Endothelial cell of umbilical vein (primary cell): ENCODE measurements around the gene TIMM8A. TPM values are rescaled to one million over a fixed set of nuclear protein-coding genes. Genes with fewer than 3 reads are reported as not detected.

Experiments
- BruUV-seq: library from RNA; stranded (reverse); fragments of 400-500 nt; replicated peaks from 2 replicates; lab custom pipeline; 2021; lab: Mats Ljungman, UMichigan
- CTCF ChIA-PET: fragments of 300-600, 350-600 bp; sonication (Branson Sonifier 250); formaldehyde crosslinking; loops from one replicate; lab custom pipeline; 2021; ENCODE audit warnings: antibody characterized with exemption, inconsistent platforms; lab: Charles Lee
- POLR2A ChIA-PET: fragments of 300-600, 350-600 bp; sonication (Branson Sonifier 250); formaldehyde crosslinking; loops from one replicate; lab custom pipeline; 2021; ENCODE audit warnings: antibody characterized with exemption, inconsistent platforms; lab: Charles Lee
- DNase-seq: peaks from one replicate; pipeline ENCODE4 v3.0.0-alpha.2; 2011; ENCODE audit warnings: low read depth, low spot score
- FAIRE-seq: peaks from 2 replicates; lab custom pipeline; 2011; peaks lifted over from hg19 to GRCh38; lab: Jason Lieb, UNC
- H2AFZ ChIP-seq: 2 replicates; pipeline ENCODE4 v1.6.0; 2012; ENCODE audit warnings: low read depth, low read length, control low read depth, inconsistent platforms
- H3K27ac ChIP-seq: 2 replicates; pipeline ENCODE4 v1.5.1; 2011; ENCODE audit warnings: low read depth, mild to moderate bottlenecking, control low read depth, low read length, moderate library complexity; ENCODE audit not compliant: insufficient read depth
- H3K27me3 ChIP-seq, 2 experiments: 2 replicates each; pipeline versions ENCODE4 v1.6.0 to v1.6.1; 2011; ENCODE audit warnings: low read length in 2 of 2, mixed read lengths in 1 of 2; ENCODE audit not compliant: control insufficient read depth in 2 of 2, insufficient read depth in 2 of 2
- H3K36me3 ChIP-seq, 2 experiments: 2 replicates in 1 of 2; 3 replicates in 1 of 2; pipeline ENCODE4 v1.5.1; 2011; ENCODE audit warnings: low read length in 2 of 2, mild to moderate bottlenecking in 1 of 2, moderate library complexity in 1 of 2; ENCODE audit not compliant: control insufficient read depth in 2 of 2, insufficient read depth in 2 of 2; ENCODE audit errors: extremely low read depth in 1 of 2
- H3K4me1 ChIP-seq: 3 replicates; pipeline ENCODE4 v1.5.1; 2011; ENCODE audit warnings: mild to moderate bottlenecking, low read length; ENCODE audit not compliant: control insufficient read depth, insufficient read depth; ENCODE audit errors: extremely low read depth
- H3K4me2 ChIP-seq: 2 replicates; pipeline ENCODE4 v1.6.1; 2011; ENCODE audit warnings: low read length, control low read depth, mixed read lengths; ENCODE audit not compliant: insufficient read depth
- H3K4me3 ChIP-seq, 3 experiments: fragments of 200-600 bp in 1 of 3; sonication (generic), shearing (Covaris generic) in 1 of 3; replicated peaks in 1 of 3; 2 replicates each; pipeline ENCODE4 v1.5.1; 2011 to 2016; ENCODE audit warnings: control low read depth in 3 of 3, low read length in 3 of 3, mild to moderate bottlenecking in 2 of 3, inconsistent platforms in 1 of 3, low read depth in 1 of 3, moderate library complexity in 1 of 3; ENCODE audit not compliant: insufficient read depth in 1 of 3
- H3K79me2 ChIP-seq: 2 replicates; pipeline ENCODE4 v1.6.0; 2012; ENCODE audit warnings: low read length, inconsistent platforms; ENCODE audit not compliant: control insufficient read depth, insufficient read depth
- H3K9ac ChIP-seq: replicated peaks from 2 replicates; pipeline ENCODE3; 2011; ENCODE audit warnings: low read length, control low read depth; ENCODE audit not compliant: insufficient read depth; ENCODE audit errors: extremely low read depth
- H3K9me1 ChIP-seq: replicated peaks from 3 replicates; pipeline ENCODE4 v1.6.0; 2011; ENCODE audit warnings: mild to moderate bottlenecking, low read length; ENCODE audit not compliant: control insufficient read depth, insufficient read depth; ENCODE audit errors: extremely low read depth
- H3K9me3 ChIP-seq: replicated peaks from 2 replicates; pipeline ENCODE4 v1.5.1; 2012; ENCODE audit warnings: low read length, inconsistent platforms; ENCODE audit not compliant: control insufficient read depth, insufficient read depth
- H4K20me1 ChIP-seq: replicated peaks from 2 replicates; pipeline ENCODE3; 2011; ENCODE audit warnings: mild to moderate bottlenecking, low read length; ENCODE audit not compliant: control insufficient read depth, insufficient read depth; ENCODE audit errors: extremely low read depth
- CTCF ChIP-seq, 2 donors: IDR thresholded peaks; 1 replicate in 1 of 2; 2 replicates in 1 of 2; pipeline ENCODE4 v1.5.1; 2011; ENCODE audit warnings: low read length in 2 of 2, mild to moderate bottlenecking in 2 of 2, moderate library complexity in 2 of 2, control low read depth in 1 of 2, inconsistent platforms in 1 of 2, low read depth in 1 of 2; ENCODE audit not compliant: insufficient read depth in 1 of 2; ENCODE audit errors: extremely low read depth in 1 of 2
- FOS ChIP-seq: IDR thresholded peaks from 2 replicates; pipeline ENCODE4 v1.6.1; 2011; ENCODE audit warnings: mild to moderate bottlenecking, low read length, moderate library complexity, borderline replicate concordance; ENCODE audit not compliant: insufficient read depth
- GATA2 ChIP-seq: IDR thresholded peaks from 2 replicates; pipeline ENCODE4 v1.7.0; 2011; ENCODE audit warnings: low read depth, mild to moderate bottlenecking, moderate library complexity, mixed read lengths, low read length; ENCODE audit not compliant: insufficient read length, insufficient read depth
- JUN ChIP-seq: IDR thresholded peaks from 2 replicates; pipeline ENCODE4 v1.6.1; 2011; ENCODE audit warnings: borderline replicate concordance, low read depth; ENCODE audit not compliant: insufficient read length, insufficient read depth
- MAX ChIP-seq: IDR thresholded peaks from 2 replicates; pipeline ENCODE4 v1.6.1; 2011; ENCODE audit not compliant: insufficient read depth, insufficient read length
- MYC ChIP-seq: IDR thresholded peaks from one replicate; pipeline ENCODE4 v1.6.1; 2011; ENCODE audit warnings: mild to moderate bottlenecking, low read depth, low read length
- POLR2A ChIP-seq: IDR thresholded peaks from 2 replicates; pipeline ENCODE4 v1.6.1; 2012; ENCODE audit warnings: low read depth, mild to moderate bottlenecking, control low read depth, low read length
- POLR2AphosphoS5 ChIP-seq: IDR thresholded peaks from 2 replicates; pipeline ENCODE4 v1.6.1; 2012; ENCODE audit warnings: low read depth, mild to moderate bottlenecking, control low read depth, low read length, moderate library complexity; ENCODE audit not compliant: insufficient read depth
- dilution Hi-C: fragments of 300-500 bp; cut with MboI; formaldehyde crosslinking; loops from one replicate; pipeline ENCODE4 v1.15.0; 2019; ENCODE audit warnings: low sequenced_read_pairs; ENCODE audit not compliant: extremely low pct_ligation_motif_present
- intact Hi-C: fragments of 100-400 bp; cut with micrococcal nuclease; formaldehyde crosslinking; loops from one replicate; pipeline ENCODE4 v1.10.0; 2022
- polyA plus RNA-seq, 4 experiments: library from polyadenylated mRNA; depleted of rRNA in 3 of 4; stranded (reverse) in 3 of 4; unstranded in 1 of 4; fragments of >200 nt; gene quantifications; 2 replicates each; pipeline versions ENCODE4 v1.2.1 to v1.2.3, GENCODE V29; 2011 to 2012; ENCODE audit warnings: missing spikeins in 1 of 4
- total RNA-seq: library from RNA; stranded (reverse); gene quantifications from 2 replicates; pipeline ENCODE4 v1.2.3, GENCODE V29; 2021

Gene TIMM8A
- total and polyA plus RNA-seq, 2 donors (not counting 3 experiments of a cell fraction or from before 2014, with no cell fraction given) = 10.9 to 17.5 TPM

- no peak overlapping the region for H3K4me3 ChIP-seq
- intact Hi-C loops (loop anchor here (5.0 kb wide), 1 partner anchor 752 kb away; the partner anchor contains the start of gene SRPX2), dilution Hi-C loops (no loop called here)
- peaks cover 29% of the 10 kb centered on the region for H3K79me2 ChIP-seq
- H3K9ac ChIP-seq = no peak overlapping the region
- H3K9me3 ChIP-seq = no peaks in the 10 kb centered on the region
- H3K4me1 ChIP-seq = peaks cover 19% of the 10 kb centered on the region
- H3K27ac ChIP-seq = no peak overlapping the region
- no peaks in the 10 kb centered on the region for H3K9me1 ChIP-seq
- H3K4me2 ChIP-seq = no peak overlapping the region
- no peak for DNase-seq
- TF ChIP-seq FOS = no peak
- no peak for TF ChIP-seq POLR2A
- TF ChIP-seq MAX = no peak
- TF ChIP-seq JUN = no peak
- no peak for TF ChIP-seq MYC
- TF ChIP-seq GATA2 = no peak
- TF ChIP-seq CTCF (IDR thresholded peaks at IDR 0.05; ENCODE audit: extremely low read depth in 1 of 2, insufficient read depth in 1 of 2, low read depth in 1 of 2, low read length in 2 of 2) = no peak
- TF ChIP-seq POLR2AphosphoS5 = no peak
- ChIA-PET CTCF (no interaction called here), POLR2A (no interaction called here)
- no peaks in the 10 kb centered on the region for H3K36me3 ChIP-seq
- BruUV-seq = no TSS peak
- no peak overlapping the region for H2AFZ ChIP-seq
- FAIRE-seq = no peak
- H4K20me1 ChIP-seq = no peaks in the 10 kb centered on the region
- no peaks in the 10 kb centered on the region for H3K27me3 ChIP-seq
These were observed 45.8 kb upstream of the TIMM8A start for GRCh38 chrX:101394372-101394771.
